HCT116 (cell line): ENCODE data around the gene ADRB1. TPM values are rescaled to one million over a fixed set of nuclear protein-coding genes. Genes with fewer than 3 reads are reported as not detected.

Experiments
- ATAC-seq: fragments of 200-7000 bp; cut with Tn5 transposase; 2 replicates; pipeline ENCODE4 v1.9.1; 2020; ENCODE audit warnings: mild to moderate bottlenecking, moderate library complexity
- BruUV-seq: library from RNA; stranded (reverse); fragments of 400-500 nt; replicated peaks from 2 replicates; lab custom pipeline; 2021; lab: Mats Ljungman, UMichigan
- CTCF ChIA-PET: fragments of 300-600 bp; sonication (Branson Sonifier 250); formaldehyde crosslinking; loops from one replicate; lab custom pipeline; 2021; ENCODE audit warnings: antibody characterized with exemption; lab: Charles Lee
- POLR2A ChIA-PET: fragments of 300-600, 350-600 bp; sonication (Branson Sonifier 250); formaldehyde crosslinking; loops from one replicate; lab custom pipeline; 2021; ENCODE audit warnings: antibody characterized with exemption; lab: Charles Lee
- RAD21 ChIA-PET, 2 experiments: fragments of 300-600 bp; sonication (Branson Sonifier 250); formaldehyde crosslinking; loops; one replicate each; lab custom pipeline; 2023; ENCODE audit warnings: low total read pairs in 2 of 2; ENCODE audit not compliant: uncharacterized antibody in 2 of 2, unreplicated experiment in 2 of 2, low non-redundant PET in 1 of 2; lab: Charles Lee
- DNase-seq: peaks from one replicate; pipeline ENCODE4 v3.0.0-alpha.2; 2010; ENCODE audit warnings: low read depth, low spot score
- H2AFZ ChIP-seq: fragments of 200-600 bp; shearing (Covaris generic), sonication (generic); 2 replicates; pipeline ENCODE4 v1.6.1; 2017; ENCODE audit warnings: low read depth, mixed run types, mixed read lengths, antibody characterized with exemption, low read length; ENCODE audit not compliant: poor library complexity, severe bottlenecking
- H3K27ac ChIP-seq: 2 replicates; pipeline ENCODE4 v1.5.1; 2012; ENCODE audit warnings: low read depth, low read length
- H3K27me3 ChIP-seq: fragments of 200-600 bp; sonication (generic); 2 replicates; pipeline ENCODE4 v1.6.1; 2016; ENCODE audit warnings: mixed run types, low read length, mixed read lengths; ENCODE audit not compliant: insufficient read depth
- H3K36me3 ChIP-seq, 2 experiments: fragments of 200-500 bp in 1 of 2; fragments of 200-600 bp in 1 of 2; sonication (Bioruptor generic) in 1 of 2; sonication (generic) in 1 of 2; 2 replicates each; pipeline versions ENCODE4 v1.5.1 to v1.6.1; 2014 to 2016; ENCODE audit warnings: low read length in 2 of 2, inconsistent platforms in 1 of 2, mixed read lengths in 1 of 2, mixed run types in 1 of 2; ENCODE audit not compliant: insufficient read depth in 2 of 2, control insufficient read depth in 1 of 2
- H3K4me1 ChIP-seq, 2 experiments: fragments of 200-600 bp in 1 of 2; sonication (generic) in 1 of 2; 2 replicates each; pipeline versions ENCODE4 v1.5.1 to v1.6.1; 2012 to 2017; ENCODE audit warnings: low read length in 2 of 2, inconsistent platforms in 1 of 2, mild to moderate bottlenecking in 1 of 2, mixed read lengths in 1 of 2, mixed run types in 1 of 2, moderate library complexity in 1 of 2; ENCODE audit not compliant: insufficient read depth in 2 of 2, control insufficient read depth in 1 of 2
- H3K4me2 ChIP-seq: fragments of 200-600 bp; sonication (generic); 2 replicates; pipeline ENCODE4 v1.6.1; 2017; ENCODE audit warnings: mixed run types, low read length, mixed read lengths
- H3K4me3 ChIP-seq, 2 experiments: fragments of 200-600 bp in 1 of 2; sonication (generic) in 1 of 2; replicated peaks in 1 of 2; 2 replicates each; pipeline ENCODE4 v1.5.1; 2011 to 2016; ENCODE audit warnings: low read length in 2 of 2, control low read depth in 1 of 2, low read depth in 1 of 2, mild to moderate bottlenecking in 1 of 2, mixed read lengths in 1 of 2, mixed run types in 1 of 2
- H3K79me2 ChIP-seq: fragments of 200-600 bp; sonication (generic); 2 replicates; pipeline ENCODE4 v1.6.1; 2017; ENCODE audit warnings: mild to moderate bottlenecking, mixed run types, low read length, moderate library complexity, mixed read lengths; ENCODE audit not compliant: insufficient read depth
- H3K9ac ChIP-seq: fragments of 200-600 bp; sonication (generic); 2 replicates; pipeline ENCODE4 v1.6.1; 2016; ENCODE audit warnings: low read length, mixed read lengths
- H3K9me2 ChIP-seq: fragments of 200-600 bp; sonication (generic), shearing (Covaris generic); 2 replicates; pipeline ENCODE4 v1.6.1; 2017; ENCODE audit warnings: mixed run types, mild to moderate bottlenecking, moderate library complexity; ENCODE audit not compliant: insufficient read depth
- H3K9me3 ChIP-seq, 2 experiments: fragments of 200-500 bp in 1 of 2; fragments of 200-600 bp in 1 of 2; sonication (Bioruptor generic) in 1 of 2; sonication (generic) in 1 of 2; 2 replicates each; pipeline ENCODE4 v1.6.1; 2014 to 2017; ENCODE audit warnings: low read length in 2 of 2, mixed read lengths in 2 of 2, inconsistent platforms in 1 of 2, low read depth in 1 of 2, mild to moderate bottlenecking in 1 of 2, mixed run types in 1 of 2, moderate library complexity in 1 of 2; ENCODE audit not compliant: control insufficient read depth in 1 of 2, insufficient read depth in 1 of 2
- H4K20me1 ChIP-seq: fragments of 200-600 bp; sonication (generic), shearing (Covaris generic); 2 replicates; pipeline ENCODE4 v1.6.1; 2017; ENCODE audit warnings: mixed run types, mild to moderate bottlenecking, moderate library complexity; ENCODE audit not compliant: insufficient read depth
- CBX3 ChIP-seq: IDR thresholded peaks from 2 replicates; pipeline ENCODE4 v1.6.1; 2012; ENCODE audit warnings: low read depth
- CEBPB ChIP-seq: IDR thresholded peaks from 2 replicates; pipeline ENCODE4 v1.6.1; 2012; ENCODE audit warnings: low read depth
- EGR1 ChIP-seq: IDR thresholded peaks from 2 replicates; pipeline ENCODE4 v1.6.1; 2012; ENCODE audit warnings: low read depth
- JUND ChIP-seq: IDR thresholded peaks from 2 replicates; pipeline ENCODE4 v1.6.1; 2012
- POLR2AphosphoS5 ChIP-seq: IDR thresholded peaks from 2 replicates; pipeline ENCODE4 v1.6.1; 2011; ENCODE audit warnings: mild to moderate bottlenecking, low read depth, low read length, moderate library complexity
- RAD21 ChIP-seq: IDR thresholded peaks from 2 replicates; pipeline ENCODE4 v1.6.1; 2012; ENCODE audit warnings: low read depth, mild to moderate bottlenecking
- SIN3A ChIP-seq: IDR thresholded peaks from 2 replicates; pipeline ENCODE4 v1.6.1; 2012; ENCODE audit warnings: low read depth
- SP1 ChIP-seq: IDR thresholded peaks from 2 replicates; pipeline ENCODE4 v1.6.1; 2012; ENCODE audit warnings: low read depth
- SRF ChIP-seq: IDR thresholded peaks from 2 replicates; pipeline ENCODE4 v1.6.1; 2012; ENCODE audit warnings: low read depth
- YY1 ChIP-seq: IDR thresholded peaks from 2 replicates; pipeline ENCODE4 v1.6.1; 2011; ENCODE audit warnings: low read length, low read depth, moderate library complexity, mild to moderate bottlenecking; ENCODE audit not compliant: insufficient replicate concordance; ENCODE audit errors: extremely low read depth
- ZFX ChIP-seq: fragments of 450-650 bp; IDR thresholded peaks from 2 replicates; pipeline ENCODE4 v1.6.1; 2017
- ZNF274 ChIP-seq: fragments of 200-500 bp; sonication (Bioruptor generic); IDR thresholded peaks from 2 replicates; pipeline ENCODE4 v1.6.1; 2014; ENCODE audit warnings: mild to moderate bottlenecking, low read depth, low read length, inconsistent platforms
- intact Hi-C: fragments of 100-400 bp; cut with micrococcal nuclease; formaldehyde crosslinking; loops from 2 replicates; pipeline ENCODE4 v1.10.0; 2022
- total RNA-seq: library from RNA; stranded (reverse); gene quantifications from one replicate; pipeline ENCODE4 v1.2.1, GENCODE V29; 2021; ENCODE audit not compliant: unreplicated experiment
- TF ChIP-seq, protein P1 (sequence below): IDR thresholded peaks from 2 replicates; pipeline ENCODE4 v1.6.1; 2012; ENCODE audit warnings: low read depth
- TF ChIP-seq, protein P2 (sequence below): IDR thresholded peaks from 2 replicates; pipeline ENCODE4 v1.6.1; 2011; ENCODE audit warnings: mild to moderate bottlenecking, low read length, moderate library complexity; ENCODE audit not compliant: insufficient replicate concordance; ENCODE audit errors: extremely low read depth
- TF ChIP-seq, protein P3 (sequence below): IDR thresholded peaks from 2 replicates; pipeline ENCODE4 v1.6.1; 2012

Gene ADRB1
- total RNA-seq, 1 experiment from 2014 or later, result 0.89 TPM

DNA sequence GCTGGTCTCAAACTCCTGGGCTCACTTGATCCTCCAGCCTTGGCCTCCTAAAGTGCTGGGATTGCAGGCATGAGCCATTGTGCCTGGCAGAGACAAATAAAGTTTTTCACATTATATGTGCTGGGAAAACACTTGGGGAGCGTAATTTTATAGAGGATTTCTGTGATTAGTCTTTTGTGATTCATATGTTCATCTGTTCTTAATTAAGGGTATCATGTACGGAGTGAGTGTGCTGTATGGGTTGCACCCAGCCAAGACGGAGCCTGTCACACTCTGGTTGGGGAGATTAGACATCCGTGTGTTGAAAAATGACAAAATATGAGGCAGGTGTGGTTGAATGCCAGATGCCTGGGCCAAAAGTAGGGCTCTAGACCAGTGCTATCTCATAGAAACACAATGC, 10.3 kb downstream of the ADRB1 start:
- H3K79me2 ChIP-seq, result no peaks in the 10 kb centered on the region
- no TSS peak for BruUV-seq
- H3K9me2 ChIP-seq, result no peaks in the 10 kb centered on the region
- no peak for ATAC-seq
- no peaks in the 10 kb centered on the region for H4K20me1 ChIP-seq
- DNase-seq, result no peak
- no peaks in the 10 kb centered on the region for H3K9me3 ChIP-seq
- no peak overlapping the region for H3K9ac ChIP-seq
- POLR2A ChIA-PET, result no interaction called here
- no peaks in the 10 kb centered on the region for H3K4me1 ChIP-seq
- no peak overlapping the region for H3K4me3 ChIP-seq
- H2AFZ ChIP-seq, result no peak overlapping the region
- no peaks in the 10 kb centered on the region for H3K27me3 ChIP-seq
- CTCF ChIA-PET, result no interaction called here
- H3K27ac ChIP-seq, result no peak overlapping the region
- intact Hi-C loops, result no loop called here
- RAD21 ChIA-PET, result no interaction called here
- H3K4me2 ChIP-seq, result no peak overlapping the region
- H3K36me3 ChIP-seq, result no peaks in the 10 kb centered on the region
- TF ChIP-seq ZNF274, result no peak
- TF ChIP-seq, protein P1, sequence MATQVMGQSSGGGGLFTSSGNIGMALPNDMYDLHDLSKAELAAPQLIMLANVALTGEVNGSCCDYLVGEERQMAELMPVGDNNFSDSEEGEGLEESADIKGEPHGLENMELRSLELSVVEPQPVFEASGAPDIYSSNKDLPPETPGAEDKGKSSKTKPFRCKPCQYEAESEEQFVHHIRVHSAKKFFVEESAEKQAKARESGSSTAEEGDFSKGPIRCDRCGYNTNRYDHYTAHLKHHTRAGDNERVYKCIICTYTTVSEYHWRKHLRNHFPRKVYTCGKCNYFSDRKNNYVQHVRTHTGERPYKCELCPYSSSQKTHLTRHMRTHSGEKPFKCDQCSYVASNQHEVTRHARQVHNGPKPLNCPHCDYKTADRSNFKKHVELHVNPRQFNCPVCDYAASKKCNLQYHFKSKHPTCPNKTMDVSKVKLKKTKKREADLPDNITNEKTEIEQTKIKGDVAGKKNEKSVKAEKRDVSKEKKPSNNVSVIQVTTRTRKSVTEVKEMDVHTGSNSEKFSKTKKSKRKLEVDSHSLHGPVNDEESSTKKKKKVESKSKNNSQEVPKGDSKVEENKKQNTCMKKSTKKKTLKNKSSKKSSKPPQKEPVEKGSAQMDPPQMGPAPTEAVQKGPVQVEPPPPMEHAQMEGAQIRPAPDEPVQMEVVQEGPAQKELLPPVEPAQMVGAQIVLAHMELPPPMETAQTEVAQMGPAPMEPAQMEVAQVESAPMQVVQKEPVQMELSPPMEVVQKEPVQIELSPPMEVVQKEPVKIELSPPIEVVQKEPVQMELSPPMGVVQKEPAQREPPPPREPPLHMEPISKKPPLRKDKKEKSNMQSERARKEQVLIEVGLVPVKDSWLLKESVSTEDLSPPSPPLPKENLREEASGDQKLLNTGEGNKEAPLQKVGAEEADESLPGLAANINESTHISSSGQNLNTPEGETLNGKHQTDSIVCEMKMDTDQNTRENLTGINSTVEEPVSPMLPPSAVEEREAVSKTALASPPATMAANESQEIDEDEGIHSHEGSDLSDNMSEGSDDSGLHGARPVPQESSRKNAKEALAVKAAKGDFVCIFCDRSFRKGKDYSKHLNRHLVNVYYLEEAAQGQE, result no peak
- no peak for TF ChIP-seq POLR2AphosphoS5
- TF ChIP-seq ZFX, result no peak
- TF ChIP-seq EGR1, result no peak
- no peak for TF ChIP-seq JUND
- TF ChIP-seq SRF, result no peak
- TF ChIP-seq, protein P2, sequence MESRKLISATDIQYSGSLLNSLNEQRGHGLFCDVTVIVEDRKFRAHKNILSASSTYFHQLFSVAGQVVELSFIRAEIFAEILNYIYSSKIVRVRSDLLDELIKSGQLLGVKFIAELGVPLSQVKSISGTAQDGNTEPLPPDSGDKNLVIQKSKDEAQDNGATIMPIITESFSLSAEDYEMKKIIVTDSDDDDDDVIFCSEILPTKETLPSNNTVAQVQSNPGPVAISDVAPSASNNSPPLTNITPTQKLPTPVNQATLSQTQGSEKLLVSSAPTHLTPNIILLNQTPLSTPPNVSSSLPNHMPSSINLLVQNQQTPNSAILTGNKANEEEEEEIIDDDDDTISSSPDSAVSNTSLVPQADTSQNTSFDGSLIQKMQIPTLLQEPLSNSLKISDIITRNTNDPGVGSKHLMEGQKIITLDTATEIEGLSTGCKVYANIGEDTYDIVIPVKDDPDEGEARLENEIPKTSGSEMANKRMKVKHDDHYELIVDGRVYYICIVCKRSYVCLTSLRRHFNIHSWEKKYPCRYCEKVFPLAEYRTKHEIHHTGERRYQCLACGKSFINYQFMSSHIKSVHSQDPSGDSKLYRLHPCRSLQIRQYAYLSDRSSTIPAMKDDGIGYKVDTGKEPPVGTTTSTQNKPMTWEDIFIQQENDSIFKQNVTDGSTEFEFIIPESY, result no peak
- TF ChIP-seq, protein P3, sequence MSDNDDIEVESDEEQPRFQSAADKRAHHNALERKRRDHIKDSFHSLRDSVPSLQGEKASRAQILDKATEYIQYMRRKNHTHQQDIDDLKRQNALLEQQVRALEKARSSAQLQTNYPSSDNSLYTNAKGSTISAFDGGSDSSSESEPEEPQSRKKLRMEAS, result no peak
- TF ChIP-seq SP1, result no peak
- no peak for TF ChIP-seq RAD21
- TF ChIP-seq CBX3, result no peak
- no peak for TF ChIP-seq CEBPB
- TF ChIP-seq SIN3A, result no peak
- no peak for TF ChIP-seq YY1
